ENCODE results near the gene IKBKE.

IKBKE gene

DNA sequence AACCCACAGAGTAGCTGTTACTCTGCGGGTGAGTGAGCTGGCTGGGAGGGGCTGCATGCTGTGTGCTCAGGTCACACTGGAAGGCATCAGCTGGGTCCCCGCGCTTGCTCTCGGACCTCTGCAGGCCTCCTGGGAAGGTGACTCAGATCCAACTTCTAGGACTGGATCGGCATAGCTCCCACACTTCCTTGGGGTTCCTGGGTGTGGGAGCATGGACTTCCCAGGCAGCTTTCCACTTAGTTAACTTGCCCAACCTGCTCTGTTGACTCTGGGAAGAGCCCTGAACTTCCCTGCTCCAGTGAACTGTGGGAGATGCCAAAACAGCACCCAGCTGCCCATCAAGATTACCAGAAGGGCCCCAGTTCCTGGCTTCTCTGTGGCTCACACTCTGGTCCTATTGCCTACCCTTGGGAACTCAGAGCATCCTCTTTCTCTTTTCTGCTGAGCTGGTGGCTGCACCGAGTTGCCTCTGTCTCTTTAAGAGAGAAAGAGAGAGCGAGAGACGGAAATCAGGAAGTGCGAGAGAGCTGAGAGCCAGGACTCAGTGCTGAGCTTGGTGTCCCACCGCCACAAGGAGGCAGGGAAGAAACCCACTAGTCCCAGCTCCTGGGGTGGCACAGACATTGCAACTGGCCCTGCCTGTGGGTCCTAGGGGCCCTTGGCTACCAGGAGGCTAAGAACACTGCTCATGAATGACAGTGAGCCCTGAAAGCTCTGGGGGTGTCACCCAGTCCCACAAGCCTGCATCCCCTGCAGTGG, at the start of gene IKBKE:
Gene IKBKE, plus strand, starts transcription at position 544 of the 759 bp plus-strand sequence. CDS start 2,752 bp downstream, outside the sequence.
- DNase-seq: peak; percentile 40

DNA sequence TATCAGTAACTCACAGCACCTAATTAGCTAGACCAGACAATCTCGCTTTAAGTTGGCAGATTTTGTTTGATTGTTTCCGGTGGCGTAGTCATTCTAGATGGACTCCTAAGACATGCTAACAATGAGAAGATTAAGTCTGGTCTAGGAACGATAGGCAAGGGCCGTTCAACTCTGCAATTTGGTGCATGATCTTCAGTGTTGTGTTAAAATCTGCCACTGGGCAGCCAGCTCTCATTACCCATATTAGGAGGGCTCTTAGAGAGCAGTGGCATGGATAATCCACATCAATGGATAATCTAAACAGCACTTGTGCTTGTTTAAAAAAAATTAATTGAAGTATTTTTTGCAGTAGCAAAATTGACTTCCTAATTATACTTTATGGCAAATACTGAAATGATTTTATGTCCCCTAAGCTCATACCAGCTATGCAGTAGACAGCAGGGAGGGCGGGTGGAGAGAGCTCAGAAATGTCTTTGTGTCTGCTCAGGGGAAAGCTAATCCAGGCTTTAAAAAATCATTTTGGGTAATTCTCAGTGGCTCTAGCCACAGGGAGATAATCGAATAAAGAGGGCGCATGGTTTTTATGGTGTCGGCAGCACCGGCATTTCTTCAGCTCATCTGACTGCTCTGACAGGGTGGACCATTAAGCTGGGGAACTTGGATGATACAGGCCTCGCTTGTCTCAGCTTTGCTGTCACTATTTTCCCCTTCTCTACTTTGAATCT, 48.5 kb upstream of the IKBKE start:
- DNase-seq: no peak

DNA sequence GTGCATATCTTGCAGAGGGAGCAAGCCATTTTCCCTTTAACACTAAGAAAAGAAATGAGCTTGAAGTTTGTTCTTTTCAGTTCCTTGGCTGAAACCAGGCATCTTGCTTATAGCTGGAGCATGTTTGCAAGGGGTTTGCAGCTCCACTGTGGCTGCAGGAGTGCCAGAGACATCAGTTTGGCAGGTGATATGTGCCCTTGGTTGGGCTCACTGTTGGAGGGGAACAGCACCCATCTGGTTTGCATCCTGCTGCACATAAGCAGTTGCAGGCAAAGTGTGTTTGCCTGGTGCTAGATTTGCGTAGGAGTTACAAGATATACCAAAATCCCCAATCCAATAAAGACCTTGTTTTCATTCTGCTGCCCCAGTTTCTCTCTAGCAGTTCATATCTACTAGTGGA, 47.8 kb upstream of the IKBKE start:
- DNase-seq: no peak

DNA sequence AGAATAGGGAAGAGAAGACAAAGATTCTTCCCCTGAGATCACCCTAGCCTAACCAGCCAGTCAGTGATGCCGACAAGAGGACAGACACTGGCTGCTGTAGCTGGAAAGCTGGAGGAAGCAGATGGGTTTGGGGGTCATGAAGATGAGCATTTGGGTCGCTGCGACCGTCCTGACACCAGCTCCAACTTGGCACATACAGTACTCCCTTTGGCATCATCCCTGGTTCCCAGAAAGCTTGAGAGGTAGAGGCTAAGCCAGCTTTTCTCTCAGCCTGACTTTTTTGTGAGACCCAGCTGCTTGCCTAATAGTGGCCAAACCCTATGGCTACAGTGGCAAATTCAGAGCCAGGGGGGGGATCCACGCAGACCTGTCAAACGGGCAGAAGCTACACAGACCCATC, 43.0 kb upstream of the IKBKE start:
- DNase-seq: no peak

DNA sequence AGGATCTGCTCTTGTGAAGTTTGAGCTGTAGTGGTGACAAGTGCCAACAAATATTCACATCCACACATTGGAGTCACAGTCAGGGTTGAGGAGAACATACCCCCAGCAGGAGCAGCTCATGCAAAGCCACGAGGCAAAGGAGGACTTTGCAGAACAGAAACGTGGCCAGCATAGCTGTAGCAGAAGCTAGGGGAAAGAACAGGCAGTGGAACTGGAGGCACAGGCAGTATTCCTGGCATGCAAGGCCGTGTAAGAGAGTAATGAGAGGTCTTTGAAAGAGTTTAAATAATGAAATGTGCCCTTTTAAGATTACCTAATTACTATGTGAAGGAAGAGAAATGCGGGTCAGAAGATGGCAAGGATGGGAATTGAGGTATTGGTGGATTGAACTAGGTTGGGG, 40.9 kb upstream of the IKBKE start:
- DNase-seq: no peak

DNA sequence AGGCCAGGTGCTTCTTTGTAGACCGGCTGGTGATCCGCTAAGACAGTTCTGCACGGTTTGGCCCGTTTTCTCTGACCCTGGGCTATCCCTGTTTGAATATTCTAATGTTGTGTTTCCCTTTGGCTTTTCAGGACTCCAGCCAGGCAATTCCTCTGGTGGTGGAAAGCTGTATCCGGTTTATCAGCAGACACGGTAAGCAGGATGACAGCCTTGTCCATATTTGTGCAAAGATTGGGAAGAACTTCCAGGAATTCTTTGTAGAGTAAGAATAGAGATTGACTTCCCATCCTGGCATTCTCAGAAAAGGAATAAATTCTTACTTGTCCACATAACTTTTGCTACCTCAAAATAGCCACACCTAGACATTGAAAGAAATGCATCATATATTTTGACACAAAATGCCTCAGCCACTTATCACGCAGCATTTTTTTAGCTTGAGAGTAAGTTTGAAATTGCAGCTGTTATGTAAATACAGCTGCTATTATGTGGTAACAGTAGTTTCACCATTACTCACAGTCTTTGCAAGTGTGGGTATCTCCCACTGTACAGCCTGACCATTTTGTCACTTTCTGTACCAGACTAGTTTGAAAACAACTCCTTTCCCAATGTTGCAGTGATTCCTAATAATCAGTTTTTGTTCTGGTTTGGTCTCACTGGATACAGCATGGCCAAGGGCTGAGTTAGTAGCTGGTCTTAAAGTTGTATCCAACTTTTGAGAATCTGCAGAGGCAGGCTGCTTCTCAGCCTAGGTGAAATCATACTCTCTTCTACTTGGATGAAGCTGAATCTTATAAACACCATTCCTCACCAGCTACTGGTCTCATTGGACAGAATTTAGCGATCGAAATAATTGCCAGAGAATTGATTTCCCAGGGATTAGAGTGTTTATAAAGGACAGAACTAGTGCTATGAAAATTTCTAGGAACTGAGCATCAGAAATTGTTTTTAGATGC, 40.0 kb upstream of the IKBKE start:
- no peak for DNase-seq

DNA sequence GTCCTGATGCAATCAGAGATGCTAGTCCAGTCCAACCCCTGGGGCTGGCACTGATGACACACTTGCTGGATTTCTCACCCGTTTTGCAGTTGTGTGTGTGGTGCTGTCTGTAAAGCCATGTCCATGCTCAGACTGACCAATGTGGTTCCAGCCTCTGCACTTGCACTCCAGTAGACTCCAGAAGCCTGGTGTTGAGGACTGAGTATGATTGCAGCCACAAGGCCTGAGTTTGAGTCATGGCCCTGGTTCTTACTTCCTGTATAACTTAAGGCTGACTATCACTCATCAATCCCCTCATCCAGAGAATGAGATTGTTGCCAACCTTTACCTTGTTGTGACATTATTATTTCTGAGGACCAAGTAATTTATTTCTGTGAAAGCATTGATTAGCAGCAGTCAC, 34.8 kb upstream of the IKBKE start:
- DNase-seq: no peak

DNA sequence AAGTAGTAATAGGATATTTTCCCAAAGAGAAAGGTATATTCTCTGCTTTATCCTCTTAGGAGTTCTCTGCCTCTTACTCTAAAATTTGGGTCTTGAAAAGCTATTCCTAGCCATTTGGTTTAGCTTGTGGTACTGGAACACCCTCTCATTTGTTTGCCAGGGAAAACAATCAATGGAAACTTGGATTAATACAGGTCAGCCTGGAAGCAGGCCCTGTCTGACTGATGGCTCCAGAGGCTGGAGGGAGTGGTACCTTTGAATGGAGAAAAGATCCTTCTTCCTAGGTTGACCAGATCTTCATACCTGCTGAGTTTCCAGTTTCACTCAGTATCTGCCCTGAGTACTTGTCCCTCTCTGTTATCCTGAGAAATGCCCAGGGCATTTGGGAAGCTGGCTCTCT, 31.7 kb upstream of the IKBKE start:
- DNase-seq: no peak

DNA sequence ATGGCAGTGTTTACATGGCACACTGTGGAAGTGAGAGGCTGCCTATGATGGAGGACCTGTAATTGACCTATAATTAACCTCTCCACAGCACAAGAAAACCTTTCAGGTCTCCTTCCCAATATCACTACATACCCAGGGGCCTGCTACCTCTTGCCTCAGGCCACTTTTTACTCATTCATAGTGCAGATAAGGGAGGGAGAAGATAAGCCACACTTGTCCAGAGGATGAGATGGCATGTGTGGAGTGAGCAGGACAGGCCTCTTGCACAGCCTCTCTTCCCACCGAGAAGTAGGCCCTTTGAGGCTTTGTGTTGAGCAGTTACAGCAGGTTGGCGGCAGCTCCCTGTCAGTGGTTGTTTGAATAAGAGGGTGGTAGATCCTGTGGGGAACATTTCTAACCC, 31.1 kb upstream of the IKBKE start:
- DNase-seq: no peak

DNA sequence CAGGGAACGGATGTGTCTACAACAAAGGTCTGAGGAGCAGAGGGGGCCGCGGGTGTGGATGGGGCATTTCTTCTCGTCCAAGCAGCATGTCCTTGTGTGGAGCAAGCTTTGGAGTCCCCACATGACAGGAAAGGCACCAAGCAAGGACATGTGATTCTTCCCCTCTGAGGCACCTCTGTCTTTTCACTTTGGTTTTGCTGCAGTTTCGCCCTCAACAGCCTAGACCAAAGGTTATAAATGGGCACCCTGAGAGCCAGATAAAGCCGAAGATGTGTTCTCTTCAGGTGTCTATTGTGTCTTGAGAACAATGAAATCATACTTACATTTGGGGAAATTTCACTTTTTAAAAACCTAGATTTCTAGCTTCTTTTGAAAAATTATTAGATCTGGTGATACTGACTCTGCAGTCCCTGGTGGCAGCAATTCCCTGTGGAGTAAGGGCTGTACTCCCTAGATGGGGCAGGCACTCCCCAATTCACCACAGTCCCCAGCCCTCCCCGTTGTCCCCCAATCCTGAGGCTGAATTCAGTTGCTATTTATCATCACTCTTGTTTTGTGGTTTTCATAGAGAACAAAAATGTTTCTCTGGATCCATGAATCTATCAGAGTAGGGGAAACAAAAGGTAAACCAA, 28.8 kb upstream of the IKBKE start:
- DNase-seq: no peak

DNA sequence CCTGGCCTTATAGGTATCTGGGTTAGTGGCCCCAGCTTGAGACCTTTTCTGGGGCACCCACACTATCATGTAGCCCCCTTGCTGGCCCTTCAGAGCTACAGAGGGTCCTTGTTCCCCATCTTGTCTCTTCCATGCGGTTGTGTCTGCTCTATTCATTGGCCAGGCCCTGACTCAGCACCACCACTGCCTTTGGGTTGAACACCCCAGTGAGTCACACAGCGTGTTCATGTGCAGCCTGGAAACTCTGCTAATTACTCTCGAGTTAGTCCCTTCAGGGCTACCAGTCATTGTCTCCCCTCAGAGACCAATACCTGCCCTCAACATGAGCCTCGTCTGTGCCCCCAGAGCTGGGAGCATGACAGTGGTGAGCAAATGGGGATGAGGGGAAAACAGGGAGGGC, 28.2 kb upstream of the IKBKE start:
- no peak for DNase-seq

DNA sequence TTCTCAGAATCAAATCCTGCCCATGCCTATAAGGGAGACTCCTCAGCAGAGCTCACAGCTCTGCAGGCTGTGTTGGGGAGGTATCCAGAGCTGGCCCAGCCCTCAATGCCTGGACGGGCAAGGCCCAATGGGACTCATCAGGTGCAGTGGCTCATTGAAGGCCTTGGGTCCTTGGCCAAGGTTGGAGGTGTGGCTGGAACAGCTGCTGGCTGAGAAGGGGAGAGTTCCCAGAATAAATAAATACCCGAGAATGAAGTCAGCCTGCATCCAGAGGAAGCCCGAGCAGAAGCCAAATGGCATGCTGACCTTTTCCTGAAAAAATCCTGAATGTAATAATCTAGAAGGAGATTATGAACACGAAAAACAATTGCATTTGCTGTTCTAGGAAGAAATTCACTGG, 25.2 kb upstream of the IKBKE start:
- no peak for DNase-seq

DNA sequence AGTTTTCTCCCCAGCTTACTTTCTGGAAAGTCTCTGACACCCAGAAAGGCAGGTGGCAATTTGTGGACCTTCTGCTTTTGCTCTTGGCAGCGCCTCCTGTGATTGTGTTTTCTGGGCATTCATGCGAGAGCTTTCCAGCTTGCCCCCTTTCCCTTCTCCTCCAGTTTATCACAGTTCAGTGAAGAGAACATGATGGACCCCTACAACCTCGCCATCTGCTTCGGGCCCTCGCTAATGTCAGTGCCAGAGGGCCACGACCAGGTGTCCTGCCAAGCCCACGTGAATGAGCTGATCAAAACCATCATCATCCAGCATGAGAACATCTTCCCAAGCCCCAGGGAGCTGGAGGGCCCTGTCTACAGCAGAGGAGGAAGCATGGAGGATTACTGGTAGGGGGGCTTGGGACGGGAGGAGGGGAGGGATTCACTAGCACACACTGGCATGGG, 24.3 kb upstream of the IKBKE start:
- DNase-seq: no peak

DNA sequence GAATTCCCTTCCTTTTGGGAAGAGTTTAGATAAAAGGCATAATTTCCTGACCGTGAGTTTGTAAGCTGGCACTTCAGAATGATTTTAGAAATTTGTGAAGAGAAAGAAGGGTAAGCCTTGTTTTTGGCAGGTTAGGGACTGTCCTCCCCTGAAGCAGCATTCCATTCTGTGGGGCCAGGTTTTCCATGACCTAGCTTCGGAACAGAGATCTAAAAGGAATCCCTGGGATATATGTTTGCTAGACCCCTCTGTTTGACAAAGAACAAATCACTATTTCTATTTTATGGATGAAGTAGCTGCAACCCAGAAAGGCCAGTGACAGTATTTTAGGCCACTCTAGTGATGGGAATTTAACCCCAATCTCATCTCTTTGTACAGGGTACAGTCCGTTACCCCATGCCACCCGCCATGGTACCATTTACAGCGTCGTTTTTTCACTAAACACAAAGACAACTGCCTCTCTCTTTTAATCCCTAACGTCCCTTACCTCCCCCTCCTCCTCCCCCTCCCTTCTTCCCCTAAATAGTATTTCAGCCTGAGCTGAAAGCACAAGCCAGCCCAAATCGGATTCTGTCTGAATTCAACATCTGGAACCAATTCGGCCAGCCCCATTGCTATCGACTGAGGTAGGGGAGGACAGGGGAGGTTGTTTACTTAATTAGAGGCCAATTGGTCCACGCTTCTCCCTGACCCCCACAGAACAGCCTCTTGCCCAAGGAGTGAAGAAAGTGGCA, 23.4 kb upstream of the IKBKE start:
- DNase-seq: no peak

DNA sequence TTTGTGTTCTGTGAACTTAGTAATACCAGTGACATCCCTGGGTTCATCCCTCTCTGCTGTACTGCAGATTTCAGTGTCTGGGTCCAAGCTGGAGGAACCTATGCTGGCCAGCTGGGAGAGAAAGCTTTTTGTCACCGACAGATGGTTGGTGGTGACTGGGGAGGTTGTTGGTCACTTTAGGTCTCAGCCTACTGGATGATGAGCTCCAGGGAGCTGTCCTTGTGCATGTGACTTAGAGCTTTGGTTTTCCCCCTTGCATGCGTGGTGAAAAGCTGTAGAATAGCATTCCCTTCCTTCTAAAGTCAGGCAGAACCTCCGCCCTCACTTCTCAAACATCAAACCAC, 22.9 kb upstream of the IKBKE start:
- no peak for DNase-seq

DNA sequence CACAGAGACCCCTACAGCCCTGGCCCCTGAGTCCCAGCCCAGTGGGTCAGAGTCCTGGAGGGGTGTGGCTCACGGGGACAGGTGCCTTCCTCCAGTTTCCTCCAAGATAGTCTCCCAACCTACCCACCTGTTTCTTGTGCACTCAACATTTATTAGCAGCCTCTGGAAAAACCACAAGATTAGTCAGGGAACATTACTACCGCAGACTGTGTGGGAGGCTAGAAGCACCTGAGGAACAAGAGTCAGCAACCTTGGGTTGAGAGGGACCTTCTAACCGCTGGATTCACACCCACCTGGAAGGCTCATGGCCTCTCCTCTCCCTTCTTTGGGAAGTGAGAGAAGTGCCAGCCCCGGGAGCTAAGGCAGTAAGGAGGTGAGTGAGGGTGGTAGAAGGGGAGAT, 22.5 kb upstream of the IKBKE start:
- DNase-seq: no peak

DNA sequence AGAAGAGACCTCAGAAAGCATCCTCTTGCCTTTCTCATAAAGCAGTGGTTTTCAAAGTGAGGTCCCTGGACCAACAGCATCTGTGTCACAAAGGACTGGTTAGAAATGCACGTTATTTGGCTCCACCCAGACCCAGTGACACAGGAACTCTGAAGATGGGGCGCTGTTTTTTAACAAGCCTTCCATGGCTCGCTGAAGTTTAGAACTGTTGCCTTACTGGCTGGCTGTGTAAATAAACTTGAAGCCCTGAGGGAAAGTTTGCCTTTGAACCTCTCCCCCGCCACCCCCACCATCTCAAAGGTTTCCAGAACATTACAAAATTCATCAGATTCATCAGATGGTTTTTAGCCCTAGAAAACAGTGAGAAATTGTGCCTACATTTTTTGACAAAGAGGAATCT, 21.8 kb upstream of the IKBKE start:
- no peak for DNase-seq

DNA sequence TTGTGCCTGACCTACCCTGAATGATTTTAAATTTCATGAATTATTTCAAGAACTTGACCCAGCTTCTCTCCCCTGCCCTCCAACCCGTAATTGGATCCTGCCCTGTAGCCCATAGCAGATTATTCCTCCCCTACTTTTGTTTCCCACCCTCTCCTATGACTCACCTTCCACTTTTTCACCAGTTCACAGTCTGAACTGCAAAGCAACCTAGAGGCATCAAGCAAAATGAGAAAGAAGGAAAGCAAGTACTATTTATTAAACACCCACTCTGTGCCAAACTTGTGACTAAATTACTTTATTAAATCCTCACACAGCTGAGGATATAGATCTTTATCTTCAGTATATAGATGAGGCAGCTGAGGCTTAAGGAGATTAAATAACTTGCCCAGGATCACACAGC, 20.7 kb upstream of the IKBKE start:
- no peak for DNase-seq

DNA sequence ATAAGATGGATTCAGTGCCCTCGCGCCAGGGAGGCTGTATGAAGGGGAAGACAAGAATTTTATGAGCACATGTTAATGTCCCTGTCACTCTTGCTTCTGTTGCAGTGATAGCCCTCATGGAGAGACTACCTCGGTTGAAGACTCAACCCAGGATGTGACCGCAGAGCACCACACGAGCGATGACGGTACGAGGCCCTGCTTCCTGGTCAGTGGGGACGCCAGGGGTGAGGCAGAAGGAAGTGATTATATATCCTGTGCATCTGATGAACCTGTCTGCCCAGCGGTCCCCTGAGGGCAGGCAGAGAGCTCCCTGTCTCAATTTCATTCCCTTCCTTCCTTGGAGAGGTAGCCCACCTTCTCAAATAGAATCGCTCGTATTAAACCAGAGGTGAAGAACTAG, 20.0 kb upstream of the IKBKE start:
- no peak for DNase-seq

DNA sequence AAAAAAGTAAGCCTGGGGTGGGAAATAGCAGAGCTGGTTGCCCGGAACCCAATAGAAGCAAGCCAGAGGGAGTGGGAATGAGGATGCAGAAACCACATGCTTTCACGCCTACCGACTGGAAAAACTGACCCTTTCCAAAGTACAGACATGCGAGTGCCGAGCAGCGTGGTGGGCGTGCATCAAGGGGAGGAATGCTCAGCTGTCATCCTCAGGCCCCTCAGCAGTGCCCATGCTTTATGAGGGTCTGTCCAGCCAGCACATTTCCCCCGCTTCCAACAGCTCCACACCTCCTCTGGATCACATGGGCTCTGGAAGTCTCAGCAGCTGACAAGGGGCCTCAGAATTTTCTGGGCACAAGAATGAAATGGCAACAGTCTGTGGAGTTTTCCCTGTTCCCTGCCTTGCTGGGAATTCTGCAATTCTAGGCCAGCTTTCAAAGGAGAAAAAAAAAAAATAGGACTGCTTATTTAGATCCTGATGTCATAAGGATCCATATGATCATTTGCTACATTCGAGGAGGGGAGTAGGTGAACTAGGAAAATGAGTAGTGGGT, 19.1 kb upstream of the IKBKE start:
- no peak for DNase-seq

DNA sequence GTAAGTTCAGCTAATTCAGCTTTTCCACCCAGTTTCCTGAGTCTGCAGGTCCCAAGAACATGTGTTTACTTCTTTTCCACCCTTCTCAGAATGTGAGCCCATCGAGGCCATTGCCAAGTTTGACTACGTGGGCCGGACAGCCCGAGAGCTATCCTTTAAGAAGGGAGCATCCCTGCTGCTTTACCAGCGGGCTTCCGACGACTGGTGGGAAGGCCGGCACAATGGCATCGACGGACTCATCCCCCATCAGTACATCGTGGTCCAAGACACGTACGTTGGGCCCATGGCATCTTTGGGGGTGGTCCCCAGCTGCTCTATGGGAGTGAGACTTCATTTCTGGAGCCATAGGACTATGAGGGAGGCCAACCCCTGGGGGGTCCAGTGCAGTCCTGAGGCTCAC, 17.2 kb upstream of the IKBKE start:
- no peak for DNase-seq

DNA sequence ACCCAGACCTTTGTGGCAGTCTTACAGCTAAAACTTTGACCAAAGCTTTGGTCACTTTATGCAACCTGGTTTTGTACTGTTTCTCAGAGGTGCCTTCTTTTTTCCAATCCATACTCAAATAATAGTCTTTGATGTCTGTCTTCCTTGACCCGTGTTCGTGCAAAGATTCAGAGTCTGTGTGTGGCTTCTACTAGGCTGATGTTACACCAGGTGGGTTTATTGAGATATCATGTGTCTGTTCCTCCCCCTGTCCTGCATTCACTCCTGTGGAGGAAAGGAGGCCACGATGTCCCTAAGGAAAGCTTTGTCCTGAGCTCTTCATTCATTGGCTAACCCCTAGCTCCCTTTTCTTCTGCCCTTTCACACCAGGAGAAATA, 15.0 kb upstream of the IKBKE start:
- DNase-seq: no peak

Measured in KG1 (cell line).